Neural cell (in vitro differentiated cells): ENCODE data around the gene TBC1D14.

Source experiments
- EP300 ChIP-seq: fragments of 450-650 bp; conservative IDR thresholded peaks from 2 replicates; pipeline ENCODE4 v1.6.1; 2014; ENCODE audit warnings: antibody characterized with exemption, mild to moderate bottlenecking, moderate library complexity; ENCODE audit not compliant: poor library complexity, severe bottlenecking
- EZH2 ChIP-seq: fragments of 200-600, 300-800 bp; shearing (Covaris generic), sonication (generic); IDR thresholded peaks from 2 replicates; pipeline ENCODE4 v1.6.1; 2014; ENCODE audit warnings: antibody characterized with exemption, low read length, borderline replicate concordance, mild to moderate bottlenecking; ENCODE audit not compliant: insufficient read depth, poor library complexity, severe bottlenecking
- MXI1 ChIP-seq: fragments of 450-650 bp; conservative IDR thresholded peaks from 2 replicates; pipeline ENCODE4 v1.6.1; 2014; ENCODE audit warnings: antibody characterized with exemption, mild to moderate bottlenecking; ENCODE audit not compliant: poor library complexity, severe bottlenecking
- POLR2AphosphoS5 ChIP-seq: IDR thresholded peaks from 2 replicates; pipeline ENCODE4 v1.6.1; 2012
- RAD21 ChIP-seq: fragments of 450-650 bp; conservative IDR thresholded peaks from 2 replicates; pipeline ENCODE4 v1.6.1; 2014; ENCODE audit warnings: antibody characterized with exemption, mild to moderate bottlenecking, moderate library complexity
- TF ChIP-seq, protein P1 (sequence below): fragments of 450-650 bp; IDR thresholded peaks from 2 replicates; pipeline ENCODE4 v1.5.1; 2014; ENCODE audit warnings: antibody characterized with exemption, mild to moderate bottlenecking, moderate library complexity; ENCODE audit not compliant: poor library complexity, severe bottlenecking

DNA sequence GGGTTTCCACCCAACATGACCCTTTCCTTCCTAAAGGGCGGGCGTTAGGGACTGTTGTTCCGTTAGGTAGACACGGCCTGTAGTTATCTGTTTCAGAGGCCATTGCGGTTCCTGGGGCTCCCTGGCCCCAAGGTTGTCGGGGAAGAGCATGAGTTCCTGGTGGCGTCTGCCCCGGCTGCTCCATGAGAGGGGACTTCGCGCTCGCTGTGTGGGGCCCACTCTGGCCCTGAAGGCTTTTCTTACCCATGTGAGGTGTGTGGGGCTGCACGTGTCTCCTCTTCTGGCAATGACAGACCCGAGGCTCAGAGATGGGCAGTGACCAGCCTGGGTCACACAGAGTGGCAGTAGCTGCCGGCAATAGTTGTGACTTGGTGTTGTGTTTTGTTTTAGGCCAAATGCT lies 142.7 kb downstream of the TBC1D14 start:
- TF ChIP-seq, protein P1, sequence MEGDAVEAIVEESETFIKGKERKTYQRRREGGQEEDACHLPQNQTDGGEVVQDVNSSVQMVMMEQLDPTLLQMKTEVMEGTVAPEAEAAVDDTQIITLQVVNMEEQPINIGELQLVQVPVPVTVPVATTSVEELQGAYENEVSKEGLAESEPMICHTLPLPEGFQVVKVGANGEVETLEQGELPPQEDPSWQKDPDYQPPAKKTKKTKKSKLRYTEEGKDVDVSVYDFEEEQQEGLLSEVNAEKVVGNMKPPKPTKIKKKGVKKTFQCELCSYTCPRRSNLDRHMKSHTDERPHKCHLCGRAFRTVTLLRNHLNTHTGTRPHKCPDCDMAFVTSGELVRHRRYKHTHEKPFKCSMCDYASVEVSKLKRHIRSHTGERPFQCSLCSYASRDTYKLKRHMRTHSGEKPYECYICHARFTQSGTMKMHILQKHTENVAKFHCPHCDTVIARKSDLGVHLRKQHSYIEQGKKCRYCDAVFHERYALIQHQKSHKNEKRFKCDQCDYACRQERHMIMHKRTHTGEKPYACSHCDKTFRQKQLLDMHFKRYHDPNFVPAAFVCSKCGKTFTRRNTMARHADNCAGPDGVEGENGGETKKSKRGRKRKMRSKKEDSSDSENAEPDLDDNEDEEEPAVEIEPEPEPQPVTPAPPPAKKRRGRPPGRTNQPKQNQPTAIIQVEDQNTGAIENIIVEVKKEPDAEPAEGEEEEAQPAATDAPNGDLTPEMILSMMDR, result no peak
- TF ChIP-seq RAD21 (no peak), MXI1 (no peak), EZH2 (no peak), POLR2AphosphoS5 (no peak), EP300 (no peak)
